ENCODE results near the gene GSE1. TPM values are rescaled to one million over a fixed set of nuclear protein-coding genes. Genes with fewer than 3 reads are reported as not detected.

Gene GSE1
- total RNA-seq, 1 experiment from 2014 or later, result 124 TPM

DNA sequence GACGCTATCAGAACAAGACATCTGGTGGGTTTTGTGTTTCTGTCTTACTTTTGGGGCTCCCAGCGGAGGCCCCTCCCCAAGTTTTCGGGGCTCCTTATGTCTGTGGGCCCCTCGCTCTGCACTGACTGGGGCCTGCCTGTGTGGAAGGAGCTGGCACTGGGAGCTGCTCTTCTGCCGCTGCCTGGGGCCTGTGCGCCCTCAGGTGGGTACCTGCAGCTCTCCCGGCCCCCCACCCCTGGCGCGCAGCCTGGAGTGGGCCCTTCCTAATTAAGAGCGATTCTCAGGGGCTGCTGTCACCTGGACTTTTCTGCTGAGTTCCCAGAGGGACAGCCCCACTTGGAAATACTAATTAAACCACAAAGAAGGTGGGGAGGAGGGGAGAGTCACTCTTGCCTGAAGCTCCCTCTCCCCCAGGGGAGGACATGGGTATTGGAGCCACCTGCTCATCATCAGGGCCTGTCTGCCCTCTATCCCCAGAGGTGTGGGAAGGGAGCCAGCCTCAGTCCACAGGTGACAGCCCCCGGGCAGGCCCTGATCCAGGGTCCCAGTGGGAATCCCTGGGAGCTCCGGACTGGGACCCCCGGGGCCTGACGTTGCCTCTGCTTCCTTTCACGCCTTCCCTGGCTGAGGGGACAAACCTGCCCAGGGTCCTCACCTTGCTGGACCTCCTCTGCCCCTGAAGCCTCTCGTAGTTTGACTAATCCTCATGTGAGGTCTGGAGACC, 36.5 kb downstream of the GSE1 start (continued):
- TF ChIP-seq ZNF416 (CRISPR knock-in tag; IDR thresholded peaks at IDR 0.05) (no peak), TEAD1 (CRISPR knock-in tag; IDR thresholded peaks at IDR 0.05) (no peak), ESRRA (CRISPR knock-in tag; IDR thresholded peaks at IDR 0.05; ENCODE audit: borderline replicate concordance) (no peak), SP1 (CRISPR knock-in tag; conservative IDR thresholded peaks at IDR 0.05) (no peak), ZNF317 (CRISPR knock-in tag; IDR thresholded peaks at IDR 0.05; ENCODE audit: borderline replicate concordance, low read depth) (no peak), NR2C2 (CRISPR knock-in tag; IDR thresholded peaks at IDR 0.05) (no peak), ZBTB21 (CRISPR knock-in tag; IDR thresholded peaks at IDR 0.05; ENCODE audit: borderline replicate concordance) (no peak), IRF2 (CRISPR knock-in tag; IDR thresholded peaks at IDR 0.05; ENCODE audit: borderline replicate concordance, low read depth) (no peak)
- TF ChIP-seq, protein P1, sequence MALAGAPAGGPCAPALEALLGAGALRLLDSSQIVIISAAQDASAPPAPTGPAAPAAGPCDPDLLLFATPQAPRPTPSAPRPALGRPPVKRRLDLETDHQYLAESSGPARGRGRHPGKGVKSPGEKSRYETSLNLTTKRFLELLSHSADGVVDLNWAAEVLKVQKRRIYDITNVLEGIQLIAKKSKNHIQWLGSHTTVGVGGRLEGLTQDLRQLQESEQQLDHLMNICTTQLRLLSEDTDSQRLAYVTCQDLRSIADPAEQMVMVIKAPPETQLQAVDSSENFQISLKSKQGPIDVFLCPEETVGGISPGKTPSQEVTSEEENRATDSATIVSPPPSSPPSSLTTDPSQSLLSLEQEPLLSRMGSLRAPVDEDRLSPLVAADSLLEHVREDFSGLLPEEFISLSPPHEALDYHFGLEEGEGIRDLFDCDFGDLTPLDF (CRISPR knock-in tag; IDR thresholded peaks at IDR 0.05), result no peak
- TF ChIP-seq, protein P2, sequence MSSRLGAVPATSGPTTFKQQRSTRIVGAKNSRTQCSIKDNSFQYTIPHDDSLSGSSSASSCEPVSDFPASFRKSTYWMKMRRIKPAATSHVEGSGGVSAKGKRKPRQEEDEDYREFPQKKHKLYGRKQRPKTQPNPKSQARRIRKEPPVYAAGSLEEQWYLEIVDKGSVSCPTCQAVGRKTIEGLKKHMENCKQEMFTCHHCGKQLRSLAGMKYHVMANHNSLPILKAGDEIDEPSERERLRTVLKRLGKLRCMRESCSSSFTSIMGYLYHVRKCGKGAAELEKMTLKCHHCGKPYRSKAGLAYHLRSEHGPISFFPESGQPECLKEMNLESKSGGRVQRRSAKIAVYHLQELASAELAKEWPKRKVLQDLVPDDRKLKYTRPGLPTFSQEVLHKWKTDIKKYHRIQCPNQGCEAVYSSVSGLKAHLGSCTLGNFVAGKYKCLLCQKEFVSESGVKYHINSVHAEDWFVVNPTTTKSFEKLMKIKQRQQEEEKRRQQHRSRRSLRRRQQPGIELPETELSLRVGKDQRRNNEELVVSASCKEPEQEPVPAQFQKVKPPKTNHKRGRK (CRISPR knock-in tag; IDR thresholded peaks at IDR 0.05; ENCODE audit: borderline replicate concordance), result no peak
- TF ChIP-seq, protein P3, sequence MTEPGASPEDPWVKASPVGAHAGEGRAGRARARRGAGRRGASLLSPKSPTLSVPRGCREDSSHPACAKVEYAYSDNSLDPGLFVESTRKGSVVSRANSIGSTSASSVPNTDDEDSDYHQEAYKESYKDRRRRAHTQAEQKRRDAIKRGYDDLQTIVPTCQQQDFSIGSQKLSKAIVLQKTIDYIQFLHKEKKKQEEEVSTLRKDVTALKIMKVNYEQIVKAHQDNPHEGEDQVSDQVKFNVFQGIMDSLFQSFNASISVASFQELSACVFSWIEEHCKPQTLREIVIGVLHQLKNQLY (CRISPR knock-in tag; IDR thresholded peaks at IDR 0.05), result no peak

DNA sequence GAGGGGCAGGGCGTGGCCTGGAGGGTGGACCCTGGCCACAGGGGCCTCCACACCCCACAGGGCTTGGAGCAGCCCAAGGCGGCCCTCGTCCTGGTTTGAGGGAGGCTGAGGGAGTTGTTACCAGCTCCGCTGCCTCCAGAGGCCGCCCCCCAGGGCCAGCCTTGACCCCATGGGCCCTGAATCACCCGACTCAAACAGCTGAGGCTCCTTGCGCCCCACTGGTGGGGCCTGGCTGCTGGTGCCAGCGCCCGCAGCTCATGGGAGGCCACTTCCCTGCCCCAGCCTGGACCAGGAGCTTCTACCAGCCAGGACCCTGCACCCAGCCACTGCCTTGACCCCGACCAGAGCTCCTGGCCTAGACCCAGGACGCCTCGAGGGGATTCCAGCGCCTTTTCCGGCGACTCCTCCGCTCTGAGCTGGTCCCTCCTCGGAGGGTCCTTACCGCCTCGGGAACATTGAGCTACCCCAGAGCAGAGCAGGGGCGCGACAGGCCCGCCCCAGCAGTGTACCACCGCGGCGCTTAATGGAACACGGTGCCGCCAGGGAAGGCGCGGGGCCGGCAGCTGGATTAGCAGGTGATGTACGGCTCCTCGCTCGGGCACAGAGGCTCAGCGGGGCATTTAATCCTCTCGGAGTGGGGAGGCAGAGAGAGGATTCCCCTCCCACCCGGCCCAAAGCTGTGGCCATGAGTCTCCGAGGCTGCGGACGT, 37.2 kb downstream of the GSE1 start:
- ATAC-seq (no peak), DNase-seq (ENCODE audit: low spot score) (no peak)
- peaks cover 5% of the 10 kb centered on the region; the same call in 1 of the 2 replicates for H3K4me1 Mint-ChIP-seq
- H3K27me3 Mint-ChIP-seq (ENCODE audit: low read depth), result no peaks in the 10 kb centered on the region
- H3K9me3 Mint-ChIP-seq, result no peaks in the 10 kb centered on the region
- H3K36me3 Mint-ChIP-seq, result peaks cover 8% of the 10 kb centered on the region
- H3K27ac Mint-ChIP-seq, result no peak overlapping the region
- H3K4me3 Mint-ChIP-seq, result no peak overlapping the region
- ChIA-PET POLR2A (no interaction called here), CTCF (interaction anchor here (0.6 to 2.7 kb wide), 21 partner anchors 9 to 346 kb away, joined by 3 to 16 read pairs (median 4); no protein-coding TSS in a partner anchor)
- TF ChIP-seq, protein P4, sequence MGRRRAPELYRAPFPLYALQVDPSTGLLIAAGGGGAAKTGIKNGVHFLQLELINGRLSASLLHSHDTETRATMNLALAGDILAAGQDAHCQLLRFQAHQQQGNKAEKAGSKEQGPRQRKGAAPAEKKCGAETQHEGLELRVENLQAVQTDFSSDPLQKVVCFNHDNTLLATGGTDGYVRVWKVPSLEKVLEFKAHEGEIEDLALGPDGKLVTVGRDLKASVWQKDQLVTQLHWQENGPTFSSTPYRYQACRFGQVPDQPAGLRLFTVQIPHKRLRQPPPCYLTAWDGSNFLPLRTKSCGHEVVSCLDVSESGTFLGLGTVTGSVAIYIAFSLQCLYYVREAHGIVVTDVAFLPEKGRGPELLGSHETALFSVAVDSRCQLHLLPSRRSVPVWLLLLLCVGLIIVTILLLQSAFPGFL (CRISPR knock-in tag; IDR thresholded peaks at IDR 0.05; ENCODE audit: borderline replicate concordance), result no peak
- TF ChIP-seq, protein P5, sequence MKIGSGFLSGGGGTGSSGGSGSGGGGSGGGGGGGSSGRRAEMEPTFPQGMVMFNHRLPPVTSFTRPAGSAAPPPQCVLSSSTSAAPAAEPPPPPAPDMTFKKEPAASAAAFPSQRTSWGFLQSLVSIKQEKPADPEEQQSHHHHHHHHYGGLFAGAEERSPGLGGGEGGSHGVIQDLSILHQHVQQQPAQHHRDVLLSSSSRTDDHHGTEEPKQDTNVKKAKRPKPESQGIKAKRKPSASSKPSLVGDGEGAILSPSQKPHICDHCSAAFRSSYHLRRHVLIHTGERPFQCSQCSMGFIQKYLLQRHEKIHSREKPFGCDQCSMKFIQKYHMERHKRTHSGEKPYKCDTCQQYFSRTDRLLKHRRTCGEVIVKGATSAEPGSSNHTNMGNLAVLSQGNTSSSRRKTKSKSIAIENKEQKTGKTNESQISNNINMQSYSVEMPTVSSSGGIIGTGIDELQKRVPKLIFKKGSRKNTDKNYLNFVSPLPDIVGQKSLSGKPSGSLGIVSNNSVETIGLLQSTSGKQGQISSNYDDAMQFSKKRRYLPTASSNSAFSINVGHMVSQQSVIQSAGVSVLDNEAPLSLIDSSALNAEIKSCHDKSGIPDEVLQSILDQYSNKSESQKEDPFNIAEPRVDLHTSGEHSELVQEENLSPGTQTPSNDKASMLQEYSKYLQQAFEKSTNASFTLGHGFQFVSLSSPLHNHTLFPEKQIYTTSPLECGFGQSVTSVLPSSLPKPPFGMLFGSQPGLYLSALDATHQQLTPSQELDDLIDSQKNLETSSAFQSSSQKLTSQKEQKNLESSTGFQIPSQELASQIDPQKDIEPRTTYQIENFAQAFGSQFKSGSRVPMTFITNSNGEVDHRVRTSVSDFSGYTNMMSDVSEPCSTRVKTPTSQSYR (CRISPR knock-in tag; IDR thresholded peaks at IDR 0.05), result no peak
- TF ChIP-seq, protein P6, sequence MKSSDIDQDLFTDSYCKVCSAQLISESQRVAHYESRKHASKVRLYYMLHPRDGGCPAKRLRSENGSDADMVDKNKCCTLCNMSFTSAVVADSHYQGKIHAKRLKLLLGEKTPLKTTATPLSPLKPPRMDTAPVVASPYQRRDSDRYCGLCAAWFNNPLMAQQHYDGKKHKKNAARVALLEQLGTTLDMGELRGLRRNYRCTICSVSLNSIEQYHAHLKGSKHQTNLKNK (CRISPR knock-in tag; IDR thresholded peaks at IDR 0.05), result no peak
- TF ChIP-seq TEAD4 (CRISPR knock-in tag; IDR thresholded peaks at IDR 0.05) (no peak), GRHL2 (CRISPR knock-in tag; IDR thresholded peaks at IDR 0.05; ENCODE audit: insufficient replicate concordance, severe bottlenecking) (no peak), ZNF263 (CRISPR knock-in tag; IDR thresholded peaks at IDR 0.05; ENCODE audit: low read depth) (no peak), ELF4 (CRISPR knock-in tag; IDR thresholded peaks at IDR 0.05; ENCODE audit: low read depth) (no peak), GABPB1 (CRISPR knock-in tag; IDR thresholded peaks at IDR 0.05) (no peak), GTF2I (CRISPR knock-in tag; conservative IDR thresholded peaks at IDR 0.05) (no peak), FOXJ3 (CRISPR knock-in tag; IDR thresholded peaks at IDR 0.05; ENCODE audit: borderline replicate concordance) (no peak)
- TF ChIP-seq, protein P1 (CRISPR knock-in tag; IDR thresholded peaks at IDR 0.05), result no peak
